Measurements from ENCODE around the gene PPP1R26.

DNA sequence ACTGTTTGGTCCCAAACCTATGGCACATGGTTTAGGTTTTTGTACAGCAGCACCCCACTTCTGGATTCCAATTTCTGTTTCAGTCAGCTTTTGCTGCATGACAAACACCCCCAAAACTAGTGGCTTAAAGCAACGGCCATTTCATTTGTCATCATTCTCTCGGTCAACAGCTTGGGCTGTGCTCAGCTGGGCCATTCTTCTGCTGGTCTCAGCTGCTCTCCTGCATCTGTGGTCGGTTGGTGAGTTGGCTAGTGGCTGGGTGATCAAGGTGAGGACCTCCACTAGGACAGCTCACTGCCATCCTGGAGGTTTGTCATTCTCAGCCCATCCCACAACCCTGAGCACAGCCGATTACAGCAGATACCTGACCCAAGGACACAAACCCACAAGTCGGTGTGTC lies 24.8 kb upstream of the PPP1R26 start:
- TF ChIP-seq, protein P1, sequence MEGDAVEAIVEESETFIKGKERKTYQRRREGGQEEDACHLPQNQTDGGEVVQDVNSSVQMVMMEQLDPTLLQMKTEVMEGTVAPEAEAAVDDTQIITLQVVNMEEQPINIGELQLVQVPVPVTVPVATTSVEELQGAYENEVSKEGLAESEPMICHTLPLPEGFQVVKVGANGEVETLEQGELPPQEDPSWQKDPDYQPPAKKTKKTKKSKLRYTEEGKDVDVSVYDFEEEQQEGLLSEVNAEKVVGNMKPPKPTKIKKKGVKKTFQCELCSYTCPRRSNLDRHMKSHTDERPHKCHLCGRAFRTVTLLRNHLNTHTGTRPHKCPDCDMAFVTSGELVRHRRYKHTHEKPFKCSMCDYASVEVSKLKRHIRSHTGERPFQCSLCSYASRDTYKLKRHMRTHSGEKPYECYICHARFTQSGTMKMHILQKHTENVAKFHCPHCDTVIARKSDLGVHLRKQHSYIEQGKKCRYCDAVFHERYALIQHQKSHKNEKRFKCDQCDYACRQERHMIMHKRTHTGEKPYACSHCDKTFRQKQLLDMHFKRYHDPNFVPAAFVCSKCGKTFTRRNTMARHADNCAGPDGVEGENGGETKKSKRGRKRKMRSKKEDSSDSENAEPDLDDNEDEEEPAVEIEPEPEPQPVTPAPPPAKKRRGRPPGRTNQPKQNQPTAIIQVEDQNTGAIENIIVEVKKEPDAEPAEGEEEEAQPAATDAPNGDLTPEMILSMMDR (conservative IDR thresholded peaks at IDR 0.05) = no peak
- no peak for TF ChIP-seq ZFX (IDR thresholded peaks at IDR 0.05)

Data from C4-2B (cell line).